Stimulated activated naive CD8-positive, alpha-beta T cell treated with anti-CD3 and anti-CD28 coated beads, Interleukin-15, Interleukin-2, amounts not matched to agents 100 U/mL and 50 U/mL, for 24 hours (primary cell): ENCODE results near the gene GJB3.
A peak's percentile ranks its signal among the peaks of the same experiment; 100 is the strongest.
"Not testable (repeated sequence)": the region's sequence is repeated elsewhere in the genome, so short reads cannot be mapped to it uniquely, and the experiment has no call there.

Source experiments
- ATAC-seq: fragments of 150-1000 bp; cut with Tn5 transposase; one replicate; pipeline ENCODE4 v1.10.0; 2021
- DNase-seq: peaks from one replicate; pipeline ENCODE4 v3.0.0; 2021

GJB3 gene

GRCh38 chr1:34786521-34787325, 5.7 kb downstream of the GJB3 start:
- peak; percentile 80 for ATAC-seq
- peak; percentile 71 for DNase-seq

- ATAC-seq (peak; percentile 24), DNase-seq (no peak)
These were observed 6.7 kb downstream of the GJB3 start for GRCh38 chr1:34787461-34788420.

- no peak for DNase-seq
- no peak for ATAC-seq
These were observed 10.0 kb downstream of the GJB3 start for GRCh38 chr1:34790985-34791384.

GRCh38 chr1:34792424-34792823, 11.4 kb downstream of the GJB3 start:
- ATAC-seq = no peak

GRCh38 chr1:34792868-34793727, 12.1 kb downstream of the GJB3 start, which contains the start of gene GJA4:
TSS of gene GJA4 (plus strand) at chr1:34792999. CDS start at chr1:34794214, 1,215 bp downstream.
- DNase-seq (peak; percentile 24), ATAC-seq (no peak)

More at GRCh38 chr1:34792424-34792823, 11.4 kb downstream of the GJB3 start:
- DNase-seq = no peak

GRCh38 chr1:34794001-34794789, 13.2 kb downstream of the GJB3 start:
- DNase-seq = no peak
- no peak for ATAC-seq

- no peak for DNase-seq
- ATAC-seq = no peak
These were observed 13.8 kb downstream of the GJB3 start for GRCh38 chr1:34794790-34795180.

GRCh38 chr1:34795916-34796315, 14.9 kb downstream of the GJB3 start:
- ATAC-seq = no peak

GRCh38 chr1:34796990-34797389, 16.0 kb downstream of the GJB3 start:
- no peak for DNase-seq
- peak; percentile 26 for ATAC-seq

More at GRCh38 chr1:34795916-34796315, 14.9 kb downstream of the GJB3 start:
- no peak for DNase-seq

- DNase-seq = no peak
- ATAC-seq = peak; percentile 75
These were observed 19.2 kb downstream of the GJB3 start for GRCh38 chr1:34800214-34800613.

GRCh38 chr1:34803770-34804169, 22.8 kb downstream of the GJB3 start:
- DNase-seq (no peak), ATAC-seq (no peak)

GRCh38 chr1:34806396-34806795, 25.4 kb downstream of the GJB3 start:
- no peak for ATAC-seq

GRCh38 chr1:34808051-34808810, 27.2 kb downstream of the GJB3 start:
- ATAC-seq = no peak

More at GRCh38 chr1:34806396-34806795, 25.4 kb downstream of the GJB3 start:
- DNase-seq = no peak

GRCh38 chr1:34810781-34811180, 29.8 kb downstream of the GJB3 start:
- not testable (repeated sequence) for DNase-seq, ATAC-seq

More at GRCh38 chr1:34808051-34808810, 27.2 kb downstream of the GJB3 start:
- no peak for DNase-seq

- DNase-seq = no peak
- ATAC-seq = no peak
These were observed 35.3 kb downstream of the GJB3 start for GRCh38 chr1:34816332-34816731.

GRCh38 chr1:34816778-34817177, 35.8 kb downstream of the GJB3 start:
- DNase-seq (no peak), ATAC-seq (no peak)

- ATAC-seq, DNase-seq: not testable (repeated sequence)
These were observed 37.8 kb downstream of the GJB3 start for GRCh38 chr1:34818862-34819261.

GRCh38 chr1:34822202-34822601, 41.2 kb downstream of the GJB3 start:
- DNase-seq (no peak), ATAC-seq (no peak)

GRCh38 chr1:34824817-34825454, 43.9 kb downstream of the GJB3 start:
- DNase-seq (no peak), ATAC-seq (no peak)
